ENCODE data around the gene PLCB4.

The PLCB4 gene

GRCh38 chr20:9352739-9353138 lies 283.9 kb downstream of the PLCB4 start:
- Histone ChIP-seq H3K27me3 (ENCODE audit: control insufficient read depth, insufficient read depth, low read length) (no peaks in the 10 kb centered on the region), H3K9me3 (ENCODE audit: control insufficient read depth, insufficient read depth, low read length) (no peaks in the 10 kb centered on the region), H3K27ac (ENCODE audit: low read length) (no peak overlapping the region), H3K4me1 (ENCODE audit: control insufficient read depth, insufficient read depth, low read length) (no peaks in the 10 kb centered on the region), H3K36me3 (ENCODE audit: control insufficient read depth, insufficient read depth, low read length) (no peaks in the 10 kb centered on the region), H3K4me3 (ENCODE audit: low read length) (no peak overlapping the region)
- no peak for DNase-seq (ENCODE audit: low read depth, low spot score)

DNA sequence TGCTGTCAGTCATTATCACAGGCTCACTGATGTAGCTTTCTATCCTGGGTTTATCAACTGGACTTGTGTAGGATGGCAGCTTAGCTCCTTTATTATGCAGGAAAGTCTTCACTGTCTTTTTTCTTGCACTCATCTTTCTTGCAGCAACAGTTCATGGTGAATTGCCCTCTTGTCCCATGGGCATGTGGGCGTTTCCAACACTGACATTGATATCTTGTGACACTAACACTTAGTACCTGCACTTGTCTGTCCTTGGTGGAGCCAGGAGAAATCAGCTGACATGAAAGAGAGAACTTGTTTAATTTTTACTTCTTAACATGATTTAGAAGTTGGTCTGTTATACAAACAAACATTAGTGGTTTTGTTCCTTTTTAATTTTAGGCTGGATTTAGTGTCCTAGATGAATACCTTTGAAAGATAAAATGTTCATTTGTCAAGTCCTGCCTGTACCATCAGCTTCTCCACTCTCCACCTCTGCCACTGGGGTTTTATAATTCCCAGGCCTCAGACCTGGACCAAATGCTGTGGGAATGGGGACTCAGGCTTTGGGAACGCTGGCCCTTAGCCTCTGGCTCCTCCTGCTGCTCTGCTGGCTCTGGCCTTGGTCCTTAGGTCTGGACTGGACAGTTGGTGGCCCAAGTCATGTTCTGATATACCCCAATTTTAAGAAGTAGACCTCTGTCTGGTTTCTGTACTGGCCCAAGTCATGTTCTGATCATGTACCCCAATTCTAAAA lies 284.5 kb downstream of the PLCB4 start:
- Histone ChIP-seq H3K4me3 (ENCODE audit: low read length) (no peak overlapping the region), H3K9me3 (ENCODE audit: control insufficient read depth, insufficient read depth, low read length) (no peaks in the 10 kb centered on the region), H3K27ac (ENCODE audit: low read length) (no peak overlapping the region), H3K4me1 (ENCODE audit: control insufficient read depth, insufficient read depth, low read length) (no peaks in the 10 kb centered on the region), H3K36me3 (ENCODE audit: control insufficient read depth, insufficient read depth, low read length) (no peaks in the 10 kb centered on the region), H3K27me3 (ENCODE audit: control insufficient read depth, insufficient read depth, low read length) (no peaks in the 10 kb centered on the region)
- DNase-seq (ENCODE audit: low read depth, low spot score), result no peak
- WGBS (ENCODE audit: insufficient coverage, insufficient read length), result no CpG with 5 or more reads among the region's 2 CpGs

DNA sequence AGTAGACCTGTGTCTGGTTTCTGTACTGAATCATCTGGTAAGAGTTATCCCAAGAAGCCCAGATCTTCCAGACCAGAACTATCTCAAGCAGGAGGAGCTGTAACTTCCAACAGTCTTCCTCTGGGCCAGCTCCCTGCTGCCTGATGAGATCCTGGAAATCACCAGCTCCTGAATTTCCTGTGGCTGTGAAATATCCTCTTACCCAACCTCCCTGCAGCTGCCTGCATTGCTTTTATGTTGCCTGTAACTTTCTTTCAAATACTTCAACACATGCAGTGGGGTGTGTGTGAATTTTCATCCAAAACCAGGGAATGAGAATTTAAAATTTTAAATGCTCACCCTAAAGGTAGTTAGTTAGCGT lies 285.0 kb downstream of the PLCB4 start:
- no CpG with 5 or more reads among the region's 1 CpG for WGBS (ENCODE audit: insufficient coverage, insufficient read length)
- H3K36me3 ChIP-seq (ENCODE audit: control insufficient read depth, insufficient read depth, low read length), result no peaks in the 10 kb centered on the region
- no peak overlapping the region for H3K27ac ChIP-seq (ENCODE audit: low read length)
- H3K4me1 ChIP-seq (ENCODE audit: control insufficient read depth, insufficient read depth, low read length), result no peaks in the 10 kb centered on the region
- H3K27me3 ChIP-seq (ENCODE audit: control insufficient read depth, insufficient read depth, low read length), result no peaks in the 10 kb centered on the region
- no peak for DNase-seq (ENCODE audit: low read depth, low spot score)
- H3K9me3 ChIP-seq (ENCODE audit: control insufficient read depth, insufficient read depth, low read length), result no peaks in the 10 kb centered on the region
- H3K4me3 ChIP-seq (ENCODE audit: low read length), result no peak overlapping the region

- H3K36me3 ChIP-seq (ENCODE audit: control insufficient read depth, insufficient read depth, low read length), result no peaks in the 10 kb centered on the region
- no peak overlapping the region for H3K4me3 ChIP-seq (ENCODE audit: low read length)
- H3K4me1 ChIP-seq (ENCODE audit: control insufficient read depth, insufficient read depth, low read length), result no peaks in the 10 kb centered on the region
- no peaks in the 10 kb centered on the region for H3K9me3 ChIP-seq (ENCODE audit: control insufficient read depth, insufficient read depth, low read length)
- WGBS (ENCODE audit: insufficient coverage, insufficient read length), result no CpG with 5 or more reads among the region's 2 CpGs
- no peak overlapping the region for H3K27ac ChIP-seq (ENCODE audit: low read length)
- H3K27me3 ChIP-seq (ENCODE audit: control insufficient read depth, insufficient read depth, low read length), result no peaks in the 10 kb centered on the region
- DNase-seq (ENCODE audit: low read depth, low spot score), result no peak
Measured at GRCh38 chr20:9354579-9354978, 285.7 kb downstream of the PLCB4 start.

GRCh38 chr20:9358001-9358400 lies 289.1 kb downstream of the PLCB4 start:
- no peak for DNase-seq (ENCODE audit: low read depth, low spot score)
- Histone ChIP-seq H3K27me3 (ENCODE audit: control insufficient read depth, insufficient read depth, low read length) (no peaks in the 10 kb centered on the region), H3K27ac (ENCODE audit: low read length) (no peak overlapping the region), H3K36me3 (ENCODE audit: control insufficient read depth, insufficient read depth, low read length) (no peaks in the 10 kb centered on the region), H3K4me3 (ENCODE audit: low read length) (no peak overlapping the region), H3K4me1 (ENCODE audit: control insufficient read depth, insufficient read depth, low read length) (no peaks in the 10 kb centered on the region), H3K9me3 (ENCODE audit: control insufficient read depth, insufficient read depth, low read length) (no peaks in the 10 kb centered on the region)
- WGBS (ENCODE audit: insufficient coverage, insufficient read length), result no CpG with 5 or more reads among the region's 2 CpGs

GRCh38 chr20:9359561-9360308 lies 290.8 kb downstream of the PLCB4 start:
- no peak for DNase-seq (ENCODE audit: low read depth, low spot score)
- Histone ChIP-seq H3K4me3 (ENCODE audit: low read length) (no peak overlapping the region), H3K27me3 (ENCODE audit: control insufficient read depth, insufficient read depth, low read length) (no peaks in the 10 kb centered on the region), H3K4me1 (ENCODE audit: control insufficient read depth, insufficient read depth, low read length) (no peaks in the 10 kb centered on the region), H3K27ac (ENCODE audit: low read length) (no peak overlapping the region), H3K36me3 (ENCODE audit: control insufficient read depth, insufficient read depth, low read length) (no peaks in the 10 kb centered on the region), H3K9me3 (ENCODE audit: control insufficient read depth, insufficient read depth, low read length) (no peaks in the 10 kb centered on the region)
- WGBS (ENCODE audit: insufficient coverage, insufficient read length), result no CpG with 5 or more reads among the region's 14 CpGs

GRCh38 chr20:9360431-9360830 lies 291.5 kb downstream of the PLCB4 start:
- Histone ChIP-seq H3K4me3 (ENCODE audit: low read length) (no peak overlapping the region), H3K4me1 (ENCODE audit: control insufficient read depth, insufficient read depth, low read length) (no peaks in the 10 kb centered on the region), H3K27me3 (ENCODE audit: control insufficient read depth, insufficient read depth, low read length) (no peaks in the 10 kb centered on the region), H3K27ac (ENCODE audit: low read length) (no peak overlapping the region), H3K9me3 (ENCODE audit: control insufficient read depth, insufficient read depth, low read length) (no peaks in the 10 kb centered on the region), H3K36me3 (ENCODE audit: control insufficient read depth, insufficient read depth, low read length) (no peaks in the 10 kb centered on the region)
- no CpG with 5 or more reads among the region's 1 CpG for WGBS (ENCODE audit: insufficient coverage, insufficient read length)
- DNase-seq (ENCODE audit: low read depth, low spot score), result no peak

GRCh38 chr20:9363673-9364072 lies 294.8 kb downstream of the PLCB4 start:
- Histone ChIP-seq H3K4me1 (ENCODE audit: control insufficient read depth, insufficient read depth, low read length) (no peaks in the 10 kb centered on the region), H3K27ac (ENCODE audit: low read length) (no peak overlapping the region), H3K27me3 (ENCODE audit: control insufficient read depth, insufficient read depth, low read length) (no peaks in the 10 kb centered on the region), H3K9me3 (ENCODE audit: control insufficient read depth, insufficient read depth, low read length) (no peaks in the 10 kb centered on the region), H3K4me3 (ENCODE audit: low read length) (no peak overlapping the region), H3K36me3 (ENCODE audit: control insufficient read depth, insufficient read depth, low read length) (no peaks in the 10 kb centered on the region)
- no peak for DNase-seq (ENCODE audit: low read depth, low spot score)
- no CpG with 5 or more reads among the region's 2 CpGs for WGBS (ENCODE audit: insufficient coverage, insufficient read length)

- Histone ChIP-seq H3K27me3 (ENCODE audit: control insufficient read depth, insufficient read depth, low read length) (no peaks in the 10 kb centered on the region), H3K9me3 (ENCODE audit: control insufficient read depth, insufficient read depth, low read length) (no peaks in the 10 kb centered on the region), H3K27ac (ENCODE audit: low read length) (no peak overlapping the region), H3K4me3 (ENCODE audit: low read length) (no peak overlapping the region), H3K36me3 (ENCODE audit: control insufficient read depth, insufficient read depth, low read length) (no peaks in the 10 kb centered on the region), H3K4me1 (ENCODE audit: control insufficient read depth, insufficient read depth, low read length) (no peaks in the 10 kb centered on the region)
- no peak for DNase-seq (ENCODE audit: low read depth, low spot score)
Measured at GRCh38 chr20:9367328-9367727, 298.4 kb downstream of the PLCB4 start.

DNA sequence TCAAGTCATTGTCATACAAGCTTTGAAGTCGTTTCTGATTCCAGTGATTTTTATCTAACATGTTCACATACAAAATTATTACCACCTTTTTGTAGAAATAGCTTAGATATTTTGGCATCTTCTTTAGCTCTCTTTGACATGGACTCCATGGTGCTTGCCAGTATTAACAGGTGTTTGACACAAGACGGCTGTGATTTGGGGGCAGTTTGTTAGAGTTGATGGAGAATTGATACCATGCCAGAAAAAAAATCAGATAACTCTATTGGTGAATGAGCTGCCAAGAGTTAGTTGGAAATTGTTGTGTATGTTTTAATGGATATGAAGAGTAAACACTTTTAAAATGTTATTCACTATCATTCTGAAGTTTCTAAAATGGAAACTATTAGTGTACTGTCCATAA lies 298.9 kb downstream of the PLCB4 start:
- no peaks in the 10 kb centered on the region for H3K9me3 ChIP-seq (ENCODE audit: control insufficient read depth, insufficient read depth, low read length)
- H3K4me1 ChIP-seq (ENCODE audit: control insufficient read depth, insufficient read depth, low read length), result no peaks in the 10 kb centered on the region
- H3K27ac ChIP-seq (ENCODE audit: low read length), result no peak overlapping the region
- no peaks in the 10 kb centered on the region for H3K27me3 ChIP-seq (ENCODE audit: control insufficient read depth, insufficient read depth, low read length)
- no peak for DNase-seq (ENCODE audit: low read depth, low spot score)
- WGBS (ENCODE audit: insufficient coverage, insufficient read length), result no CpG with 5 or more reads among the region's 2 CpGs
- no peaks in the 10 kb centered on the region for H3K36me3 ChIP-seq (ENCODE audit: control insufficient read depth, insufficient read depth, low read length)
- H3K4me3 ChIP-seq (ENCODE audit: low read length), result no peak overlapping the region

GRCh38 chr20:9368893-9369292 lies 300.0 kb downstream of the PLCB4 start:
- no CpG with 5 or more reads among the region's 4 CpGs for WGBS (ENCODE audit: insufficient coverage, insufficient read length)
- Histone ChIP-seq H3K4me3 (ENCODE audit: low read length) (no peak overlapping the region), H3K36me3 (ENCODE audit: control insufficient read depth, insufficient read depth, low read length) (no peaks in the 10 kb centered on the region), H3K27ac (ENCODE audit: low read length) (no peak overlapping the region), H3K9me3 (ENCODE audit: control insufficient read depth, insufficient read depth, low read length) (no peaks in the 10 kb centered on the region), H3K27me3 (ENCODE audit: control insufficient read depth, insufficient read depth, low read length) (no peaks in the 10 kb centered on the region), H3K4me1 (ENCODE audit: control insufficient read depth, insufficient read depth, low read length) (no peaks in the 10 kb centered on the region)
- DNase-seq (ENCODE audit: low read depth, low spot score), result no peak
